ENCODE results near the gene LOXL4. TPM values are rescaled to one million over a fixed set of nuclear protein-coding genes. Genes with fewer than 3 reads are reported as not detected.

Gene LOXL4
- total RNA-seq, 1 experiment from 2014 or later = 0.13 TPM

- Histone ChIP-seq H4K20me1 (ENCODE audit: control insufficient read depth, insufficient read depth, insufficient read length) (no peaks in the 10 kb centered on the region), H2AFZ (ENCODE audit: low read length) (no peak overlapping the region), H3K23ac (ENCODE audit: insufficient read length, low read depth, low read length) (no peak overlapping the region), H3K79me2 (ENCODE audit: insufficient read depth, low read length) (no peaks in the 10 kb centered on the region), H2BK5ac (ENCODE audit: insufficient read length, low read length) (no peak overlapping the region), H2BK12ac (ENCODE audit: insufficient read length, low read depth, low read length) (no peak overlapping the region), H3K27me3 (ENCODE audit: insufficient read depth, low read length) (no peaks in the 10 kb centered on the region), H3K14ac (ENCODE audit: insufficient read depth, low read length) (no peak overlapping the region), H2BK20ac (ENCODE audit: low read depth, low read length, poor library complexity, severe bottlenecking) (no peak overlapping the region), H3T11ph (ENCODE audit: low read length) (no peak overlapping the region), H3K9me3 (ENCODE audit: control insufficient read depth, low read depth, low read length) (no peaks in the 10 kb centered on the region), H3K18ac (ENCODE audit: insufficient read length, low read depth, low read length) (no peak overlapping the region), H3K4me1 (ENCODE audit: insufficient read depth, low read length) (no peaks in the 10 kb centered on the region), H3K9ac (ENCODE audit: extremely low read depth, insufficient read length, low read length) (no peak overlapping the region), H4K5ac (ENCODE audit: insufficient read length, low read depth, low read length) (no peak overlapping the region), H2BK120ac (ENCODE audit: low read depth, low read length, poor library complexity, severe bottlenecking) (no peak overlapping the region), H3K56ac (ENCODE audit: insufficient read length, low read depth, low read length) (no peak overlapping the region), H3K79me1 (ENCODE audit: insufficient read depth, low read depth, low read length, poor library complexity, severe bottlenecking) (no peaks in the 10 kb centered on the region), H3K27ac (ENCODE audit: insufficient read length, low read depth, low read length) (no peak overlapping the region), H2BK15ac (ENCODE audit: low read depth, low read length) (no peak overlapping the region), H4K91ac (ENCODE audit: insufficient read length, low read depth, low read length) (no peak overlapping the region), H2AK5ac (ENCODE audit: insufficient read length, low read length) (no peak overlapping the region), H3K4ac (ENCODE audit: low read depth, low read length) (no peak overlapping the region), H3K4me2 (ENCODE audit: insufficient read depth, insufficient read length, low read length) (no peak overlapping the region), H4K8ac (replicated peaks; ENCODE audit: insufficient read length, low read depth, low read length) (no peak overlapping the region), H3K23me2 (ENCODE audit: insufficient read length, low read depth, low read length, poor library complexity, severe bottlenecking) (peaks cover 3% of the 10 kb centered on the region)
- TF ChIP-seq CTCF (conservative IDR thresholded peaks at IDR 0.05) = no peak
- peaks cover 0 to 2% of the 10 kb centered on the region in 2 experiments; a peak in 2 of 5 replicates for H3K9me3 Mint-ChIP-seq
- no peaks in the 10 kb centered on the region for H3K36me3 Mint-ChIP-seq (ENCODE audit: insufficient read depth in 1 of 3, low read depth in 3 of 3)
- no peak for DNase-seq
- WGBS (ENCODE audit: extremely low coverage, insufficient read length, low lambda C conversion rate) = no CpG with 5 or more reads among the region's 8 CpGs
- H3K27ac Mint-ChIP-seq = no peak overlapping the region
- H3K4me3 Mint-ChIP-seq = no peak overlapping the region
- peaks cover 2% of the 10 kb centered on the region; the same call in 1 of the 2 replicates for H3K27me3 Mint-ChIP-seq (ENCODE audit: low read depth)
- peaks cover 14% of the 10 kb centered on the region in 2 experiments for H3K4me1 Mint-ChIP-seq
Observed at GRCh38 chr10:98310701-98311100, 42.7 kb upstream of the LOXL4 start.

Measured in H9 (cell line).